ENCODE results near the gene PRM2. TPM values are rescaled to one million over a fixed set of nuclear protein-coding genes. Genes with fewer than 3 reads are reported as not detected.

Gene PRM2
- total RNA-seq, 4 donors from 2014 or later = not detected

GRCh38 chr16:11268921-11269375 is 7.3 kb downstream of the PRM2 start, which contains the start of gene TNP2:
TSS of gene TNP2 (minus strand) at chr16:11269325. CDS start at chr16:11269262, 63 bp downstream.
- no peaks in the 10 kb centered on the region for H3K9me3 ChIP-seq
- no peak for TF ChIP-seq POLR2AphosphoS5 (IDR thresholded peaks at IDR 0.05)
- TF ChIP-seq CTCF (IDR thresholded peaks at IDR 0.05) = no peak
- no peak for TF ChIP-seq POLR2A (IDR thresholded peaks at IDR 0.05)
- TF ChIP-seq EP300 (IDR thresholded peaks at IDR 0.05) = no peak
- H3K4me1 ChIP-seq = no peaks in the 10 kb centered on the region
- no peaks in the 10 kb centered on the region for H3K36me3 ChIP-seq
- ATAC-seq = no peak
- H3K27ac ChIP-seq = no peak within 1 kb of the TSS
- no peaks in the 10 kb centered on the region for H3K27me3 ChIP-seq
- H3K4me3 ChIP-seq = no peak within 1 kb of the TSS
- no CpG with 5 or more reads among the region's 11 CpGs for WGBS, 2 donors (ENCODE audit: low coverage in 1 of 2)

DNA sequence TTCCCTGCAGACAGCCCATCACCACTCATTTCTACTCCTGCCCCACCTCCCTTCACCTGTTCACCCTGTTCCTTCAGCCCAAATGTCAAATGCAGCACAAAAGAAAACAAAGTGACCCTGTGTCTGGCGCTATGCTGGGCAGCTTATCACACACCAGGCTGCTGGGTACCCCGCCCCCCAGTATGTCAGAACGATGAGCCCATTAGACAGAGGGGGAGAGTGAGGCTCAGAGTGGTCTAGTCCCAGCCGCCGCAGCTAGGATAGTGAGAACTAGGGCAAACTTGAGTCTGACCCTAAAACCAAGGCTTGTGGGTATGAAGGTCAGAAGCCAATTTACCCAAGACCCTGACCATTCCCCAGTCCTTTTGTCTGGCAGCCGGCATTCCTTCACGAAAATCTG is 11.2 kb downstream of the PRM2 start:
- Histone ChIP-seq H3K27me3 (no peaks in the 10 kb centered on the region), H3K4me1 (no peaks in the 10 kb centered on the region), H3K36me3 (no peaks in the 10 kb centered on the region), H3K27ac (no peak overlapping the region), H3K4me3 (no peak overlapping the region), H3K9me3 (no peaks in the 10 kb centered on the region)
- TF ChIP-seq CTCF (IDR thresholded peaks at IDR 0.05) (no peak), POLR2AphosphoS5 (IDR thresholded peaks at IDR 0.05) (no peak), POLR2A (IDR thresholded peaks at IDR 0.05) (no peak), EP300 (IDR thresholded peaks at IDR 0.05) (no peak)
- WGBS, 2 donors (ENCODE audit: low coverage in 1 of 2) = 96 to 100% methylated on average over 3 of the region's 7 CpGs
- ATAC-seq = no peak

- Histone ChIP-seq H3K4me3 (no peak overlapping the region), H3K4me1 (peaks cover 0 to 3% (median 0%) of the 10 kb centered on the region in 3 donors), H3K27ac (no peak overlapping the region), H3K27me3 (no peaks in the 10 kb centered on the region), H3K36me3 (no peaks in the 10 kb centered on the region), H3K9me3 (no peaks in the 10 kb centered on the region)
- ATAC-seq = no peak
- WGBS, 2 donors (ENCODE audit: low coverage in 1 of 2) = 71 to 80% methylated on average over 7 of the region's 9 CpGs
- TF ChIP-seq CTCF (IDR thresholded peaks at IDR 0.05) (no peak), POLR2AphosphoS5 (IDR thresholded peaks at IDR 0.05) (no peak), POLR2A (IDR thresholded peaks at IDR 0.05) (no peak), EP300 (IDR thresholded peaks at IDR 0.05) (no peak)
These were observed 12.0 kb downstream of the PRM2 start for GRCh38 chr16:11264155-11264832.

DNA sequence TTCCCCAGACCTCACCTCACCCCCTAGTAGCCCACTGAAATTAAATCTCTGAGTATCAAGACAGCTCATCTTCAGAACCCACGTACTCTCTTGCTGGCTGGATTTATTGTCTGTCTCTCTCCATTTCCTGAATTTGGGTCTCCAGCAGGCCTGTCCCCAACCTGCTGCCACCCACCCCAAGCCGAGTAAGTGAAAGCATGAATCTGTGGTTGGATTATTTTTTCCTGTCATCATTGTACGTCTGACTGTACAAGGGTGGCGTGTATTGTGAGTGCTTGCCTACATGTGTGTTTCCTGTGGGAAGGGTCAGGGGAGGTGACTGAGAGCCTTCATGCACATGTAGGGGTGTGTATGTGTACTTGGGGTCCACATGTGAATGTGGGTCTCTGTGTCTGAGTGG is 12.5 kb downstream of the PRM2 start:
- 63 to 78% methylated on average over 2 to 3 of the region's 4 CpGs for WGBS, 2 donors (ENCODE audit: low coverage in 1 of 2)
- Histone ChIP-seq H3K36me3 (no peaks in the 10 kb centered on the region), H3K4me3 (no peak overlapping the region), H3K4me1 (peaks cover 0 to 8% (median 0%) of the 10 kb centered on the region in 3 donors), H3K9me3 (no peaks in the 10 kb centered on the region), H3K27ac (no peak overlapping the region), H3K27me3 (no peaks in the 10 kb centered on the region)
- no peak for ATAC-seq
- no peak for TF ChIP-seq POLR2AphosphoS5 (IDR thresholded peaks at IDR 0.05)
- TF ChIP-seq EP300 (IDR thresholded peaks at IDR 0.05) = no peak
- no peak for TF ChIP-seq POLR2A (IDR thresholded peaks at IDR 0.05)
- no peak for TF ChIP-seq CTCF (IDR thresholded peaks at IDR 0.05)

- Histone ChIP-seq H3K27ac (no peak overlapping the region), H3K9me3 (no peaks in the 10 kb centered on the region), H3K36me3 (no peaks in the 10 kb centered on the region), H3K4me1 (peaks cover 0 to 16% (median 0%) of the 10 kb centered on the region in 3 donors), H3K27me3 (no peaks in the 10 kb centered on the region), H3K4me3 (no peak overlapping the region)
- ATAC-seq = no peak
- no peak for TF ChIP-seq POLR2AphosphoS5 (IDR thresholded peaks at IDR 0.05)
- TF ChIP-seq CTCF (IDR thresholded peaks at IDR 0.05) = no peak
- TF ChIP-seq POLR2A (IDR thresholded peaks at IDR 0.05) = no peak
- TF ChIP-seq EP300 (IDR thresholded peaks at IDR 0.05) = no peak
- WGBS, 2 donors (ENCODE audit: low coverage in 1 of 2) = 78 to 88% methylated on average over 7 to 8 of the region's 8 CpGs
These were observed 13.4 kb downstream of the PRM2 start for GRCh38 chr16:11262915-11263314.

All from gastroesophageal sphincter (tissue), 4 donors.